PFSK-1 (cell line): ENCODE results near the gene VGLL4.

Experiments used
- POLR2AphosphoS5 ChIP-seq: IDR thresholded peaks from 2 replicates; pipeline ENCODE4 v1.6.1; 2012; ENCODE audit warnings: low read depth, mild to moderate bottlenecking, control low read depth, low read length, moderate library complexity
- SIN3A ChIP-seq: IDR thresholded peaks from 2 replicates; pipeline ENCODE4 v1.6.1; 2012; ENCODE audit warnings: mild to moderate bottlenecking, low read length, moderate library complexity, borderline replicate concordance; ENCODE audit not compliant: insufficient read depth
- TAF1 ChIP-seq: IDR thresholded peaks from 2 replicates; pipeline ENCODE4 v1.6.1; 2012; ENCODE audit warnings: low read length, control low read depth, borderline replicate concordance; ENCODE audit not compliant: insufficient read depth

- TF ChIP-seq POLR2AphosphoS5 = no peak
- no peak for TF ChIP-seq TAF1
- TF ChIP-seq SIN3A = no peak
Measured at GRCh38 chr3:11640009-11640673, 3.6 kb downstream of the VGLL4 start.
